ENCODE data around the gene MAN2A2.

The MAN2A2 gene

DNA sequence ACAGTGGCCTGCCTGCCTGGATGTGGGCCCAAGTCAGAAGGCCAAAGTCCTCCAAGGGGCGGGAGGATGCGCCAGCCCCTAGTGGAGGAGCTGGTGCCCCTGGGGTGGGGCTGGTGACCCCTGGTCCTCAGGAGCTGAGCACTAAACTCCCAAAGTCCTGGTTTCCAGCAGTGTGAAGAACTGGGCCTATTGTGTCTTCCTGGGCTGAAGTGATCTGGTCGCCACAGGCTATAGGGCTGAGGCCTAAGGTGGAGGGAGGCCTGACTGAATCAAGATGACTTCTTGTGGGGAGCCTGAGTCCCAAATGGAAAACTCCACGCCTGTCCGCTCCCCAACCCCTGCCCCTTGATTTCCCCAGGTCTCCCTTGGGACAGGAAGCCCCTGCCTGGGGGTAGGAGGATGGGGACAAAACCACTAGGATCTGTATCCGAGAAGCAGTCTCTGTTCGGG is 19.6 kb upstream of the MAN2A2 start:
- TF ChIP-seq, protein P1, sequence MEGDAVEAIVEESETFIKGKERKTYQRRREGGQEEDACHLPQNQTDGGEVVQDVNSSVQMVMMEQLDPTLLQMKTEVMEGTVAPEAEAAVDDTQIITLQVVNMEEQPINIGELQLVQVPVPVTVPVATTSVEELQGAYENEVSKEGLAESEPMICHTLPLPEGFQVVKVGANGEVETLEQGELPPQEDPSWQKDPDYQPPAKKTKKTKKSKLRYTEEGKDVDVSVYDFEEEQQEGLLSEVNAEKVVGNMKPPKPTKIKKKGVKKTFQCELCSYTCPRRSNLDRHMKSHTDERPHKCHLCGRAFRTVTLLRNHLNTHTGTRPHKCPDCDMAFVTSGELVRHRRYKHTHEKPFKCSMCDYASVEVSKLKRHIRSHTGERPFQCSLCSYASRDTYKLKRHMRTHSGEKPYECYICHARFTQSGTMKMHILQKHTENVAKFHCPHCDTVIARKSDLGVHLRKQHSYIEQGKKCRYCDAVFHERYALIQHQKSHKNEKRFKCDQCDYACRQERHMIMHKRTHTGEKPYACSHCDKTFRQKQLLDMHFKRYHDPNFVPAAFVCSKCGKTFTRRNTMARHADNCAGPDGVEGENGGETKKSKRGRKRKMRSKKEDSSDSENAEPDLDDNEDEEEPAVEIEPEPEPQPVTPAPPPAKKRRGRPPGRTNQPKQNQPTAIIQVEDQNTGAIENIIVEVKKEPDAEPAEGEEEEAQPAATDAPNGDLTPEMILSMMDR (conservative IDR thresholded peaks at IDR 0.05; ENCODE audit: control insufficient read depth, insufficient read depth, low read depth, low read length): no peak
- peak overlapping the region; percentile 19 for H3K4me3 ChIP-seq (ENCODE audit: control insufficient read depth, low read depth, low read length)
- DNase-seq (ENCODE audit: low read depth): no peak

DNA sequence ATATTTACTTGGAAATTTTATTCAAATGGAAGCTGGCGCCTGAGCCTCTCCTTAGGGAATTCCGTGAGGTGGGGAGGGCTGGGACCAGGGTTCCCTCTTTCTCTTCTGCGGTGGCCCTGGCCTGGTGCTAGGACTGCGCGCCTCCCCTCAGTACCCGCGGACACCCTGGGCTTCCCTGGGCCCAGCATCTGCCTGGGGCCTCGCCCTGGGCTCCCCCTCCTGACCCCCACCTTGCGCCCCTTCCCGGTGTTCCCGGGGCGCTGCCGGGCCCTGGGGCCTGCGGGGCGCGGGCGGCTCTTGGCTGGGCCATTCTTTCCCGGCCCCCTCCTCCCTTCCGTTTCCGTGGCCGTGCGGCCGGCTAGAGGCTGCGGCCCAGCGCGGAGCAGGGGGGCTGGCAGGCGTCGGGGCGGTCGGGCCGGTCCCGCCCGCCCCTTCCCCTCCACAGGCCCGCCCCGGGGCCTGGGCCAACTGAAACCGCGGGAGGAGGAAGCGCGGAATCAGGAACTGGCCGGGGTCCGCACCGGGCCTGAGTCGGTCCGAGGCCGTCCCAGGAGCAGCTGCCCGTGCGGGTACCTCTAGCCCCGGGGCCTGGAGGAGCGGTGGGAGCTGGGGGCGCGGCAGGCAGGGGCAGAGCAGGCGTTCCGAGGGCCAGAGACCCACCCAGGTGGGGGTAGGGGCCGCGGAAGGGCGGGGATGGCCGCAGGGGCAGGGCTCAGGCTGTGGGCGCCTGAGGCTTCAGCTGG is 19.0 kb upstream of the MAN2A2 start, which contains the start of gene FES:
Gene FES, plus strand, starts transcription at position 529 of the 743 bp plus-strand sequence. CDS start 542 bp downstream, outside the sequence.
- peak within 1 kb of the TSS; percentile 36 for H3K4me3 ChIP-seq (ENCODE audit: control insufficient read depth, low read depth, low read length)
- DNase-seq (ENCODE audit: low read depth): no peak
- TF ChIP-seq, protein P1 (conservative IDR thresholded peaks at IDR 0.05; ENCODE audit: control insufficient read depth, insufficient read depth, low read depth, low read length): no peak

DNA sequence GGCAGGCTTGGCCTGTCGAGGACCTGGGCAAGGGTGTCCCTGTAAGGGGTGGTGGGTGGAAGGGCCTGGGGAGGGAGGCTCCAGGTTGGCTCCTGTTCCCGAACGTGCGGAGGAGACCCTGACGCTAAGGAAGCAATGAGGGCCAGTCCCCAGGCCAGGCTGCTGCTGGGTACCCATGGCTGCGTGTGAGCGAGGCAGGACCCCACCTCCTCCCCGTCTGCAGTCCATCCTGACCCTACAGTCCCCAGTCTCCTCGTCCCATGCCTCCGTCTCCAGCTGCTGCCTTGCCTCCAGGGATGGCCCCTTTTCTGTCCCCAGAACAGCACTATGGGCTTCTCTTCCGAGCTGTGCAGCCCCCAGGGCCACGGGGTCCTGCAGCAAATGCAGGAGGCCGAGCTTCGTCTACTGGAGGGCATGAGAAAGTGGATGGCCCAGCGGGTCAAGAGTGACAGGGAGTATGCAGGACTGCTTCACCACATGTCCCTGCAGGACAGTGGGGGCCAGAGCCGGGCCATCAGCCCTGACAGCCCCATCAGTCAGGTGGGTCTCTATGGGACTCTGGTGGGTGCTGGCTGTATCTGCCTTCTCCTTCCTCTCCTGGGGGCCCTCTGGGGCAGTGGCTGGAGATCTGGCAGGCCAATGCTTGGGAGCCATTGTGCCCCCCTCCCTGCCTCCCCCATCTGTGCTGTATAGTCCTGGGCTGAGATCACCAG is 18.2 kb upstream of the MAN2A2 start:
- TF ChIP-seq, protein P1 (conservative IDR thresholded peaks at IDR 0.05; ENCODE audit: control insufficient read depth, insufficient read depth, low read depth, low read length): no peak

DNA sequence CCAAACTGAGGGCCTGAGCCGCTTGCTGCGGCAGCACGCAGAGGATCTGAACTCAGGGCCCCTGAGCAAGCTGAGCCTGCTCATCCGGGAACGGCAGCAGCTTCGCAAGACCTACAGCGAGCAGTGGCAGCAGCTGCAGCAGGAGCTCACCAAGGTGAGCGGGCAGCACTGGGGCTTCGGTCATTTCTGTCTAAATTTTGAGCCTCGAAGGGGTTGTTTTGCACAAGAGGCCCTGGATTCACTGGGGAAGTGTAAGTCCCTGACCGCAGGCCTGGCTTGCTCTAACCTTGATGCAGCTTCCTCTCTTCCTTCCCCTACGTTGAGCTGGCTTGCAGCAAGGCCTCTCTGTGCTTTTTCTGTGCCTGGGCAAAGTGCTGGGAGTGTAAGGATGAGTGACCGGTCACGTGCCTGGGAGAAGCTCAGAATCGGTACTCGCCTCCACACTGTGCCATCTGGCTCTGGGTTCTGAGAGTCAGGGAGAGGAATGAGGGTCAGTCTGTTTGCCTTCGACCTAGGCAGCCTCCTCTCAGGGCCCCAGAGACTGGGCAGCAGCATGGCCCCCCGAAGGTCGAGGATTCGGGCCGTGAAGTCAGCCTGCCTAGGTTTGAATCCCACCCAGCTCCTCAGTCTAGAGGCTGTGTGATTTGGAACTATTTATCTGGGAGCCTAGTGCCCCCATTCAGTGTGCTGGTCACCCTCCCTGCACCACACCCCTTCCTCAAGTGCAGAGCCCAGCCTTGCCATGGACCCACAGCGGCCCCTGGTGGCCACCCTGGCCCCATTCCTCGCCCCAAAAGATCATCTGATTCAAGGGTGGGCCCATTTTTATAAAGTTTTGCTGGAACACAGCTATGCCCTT is 17.4 kb upstream of the MAN2A2 start:
- H3K4me3 ChIP-seq (ENCODE audit: control insufficient read depth, low read depth, low read length): no peak overlapping the region
- peak; percentile 70 for DNase-seq (ENCODE audit: low read depth)
- TF ChIP-seq, protein P1 (conservative IDR thresholded peaks at IDR 0.05; ENCODE audit: control insufficient read depth, insufficient read depth, low read depth, low read length): peak; percentile 98

More for the DNA sequence above, 18.2 kb upstream of the MAN2A2 start:
- DNase-seq (ENCODE audit: low read depth): no peak
- H3K4me3 ChIP-seq (ENCODE audit: control insufficient read depth, low read depth, low read length): peak overlapping the region; percentile 36

DNA sequence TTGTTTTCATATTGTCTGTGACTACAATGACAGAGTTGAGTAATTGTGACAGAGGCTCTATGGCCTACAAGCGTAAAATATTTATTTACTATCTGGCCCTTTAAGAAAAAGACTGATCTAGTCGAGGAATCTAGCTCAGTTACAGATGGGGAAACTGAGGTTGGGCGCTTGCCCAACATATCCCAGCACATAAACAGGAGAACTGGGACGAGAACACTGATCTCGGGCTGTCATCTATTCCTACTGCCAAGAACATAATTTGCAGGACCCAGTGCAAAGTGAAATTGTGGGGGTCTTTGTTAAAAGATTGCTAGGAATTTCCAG is 16.8 kb upstream of the MAN2A2 start:
- DNase-seq (ENCODE audit: low read depth): no peak
- no peak overlapping the region for H3K4me3 ChIP-seq (ENCODE audit: control insufficient read depth, low read depth, low read length)
- TF ChIP-seq, protein P1 (conservative IDR thresholded peaks at IDR 0.05; ENCODE audit: control insufficient read depth, insufficient read depth, low read depth, low read length): no peak

DNA sequence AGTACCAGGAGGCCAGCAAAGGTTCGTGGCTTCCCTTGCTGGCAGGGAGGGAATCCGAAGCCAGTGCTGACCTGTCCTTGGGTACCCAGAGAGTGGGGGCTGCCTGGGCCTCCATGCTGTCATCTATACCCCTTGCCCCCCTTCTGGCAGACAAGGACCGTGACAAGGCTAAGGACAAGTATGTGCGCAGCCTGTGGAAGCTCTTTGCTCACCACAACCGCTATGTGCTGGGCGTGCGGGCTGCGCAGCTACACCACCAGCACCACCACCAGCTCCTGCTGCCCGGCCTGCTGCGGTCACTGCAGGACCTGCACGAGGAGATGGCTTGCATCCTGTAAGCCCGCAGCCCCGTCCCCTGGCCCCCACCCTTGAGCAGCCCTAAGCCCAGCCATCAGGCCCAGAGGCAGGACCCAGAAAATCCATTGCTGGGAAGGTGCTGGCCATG is 16.0 kb upstream of the MAN2A2 start:
- no peak overlapping the region for H3K4me3 ChIP-seq (ENCODE audit: control insufficient read depth, low read depth, low read length)
- TF ChIP-seq, protein P1 (conservative IDR thresholded peaks at IDR 0.05; ENCODE audit: control insufficient read depth, insufficient read depth, low read depth, low read length): no peak
- DNase-seq (ENCODE audit: low read depth): no peak

Data from fibroblast of mammary gland (primary cell).